22Rv1 (cell line): ENCODE results near the gene PPP4C.

Experiments used
- ZFX ChIP-seq: fragments of 450-650 bp; IDR thresholded peaks from 2 replicates; pipeline ENCODE4 v1.6.1; 2017; ENCODE audit warnings: antibody characterized with exemption, borderline replicate concordance
- TF ChIP-seq, protein P1 (sequence below): fragments of 450-650 bp; IDR thresholded peaks from 2 replicates; pipeline ENCODE4 v1.5.1; 2017; ENCODE audit warnings: mild to moderate bottlenecking

- TF ChIP-seq, protein P1, sequence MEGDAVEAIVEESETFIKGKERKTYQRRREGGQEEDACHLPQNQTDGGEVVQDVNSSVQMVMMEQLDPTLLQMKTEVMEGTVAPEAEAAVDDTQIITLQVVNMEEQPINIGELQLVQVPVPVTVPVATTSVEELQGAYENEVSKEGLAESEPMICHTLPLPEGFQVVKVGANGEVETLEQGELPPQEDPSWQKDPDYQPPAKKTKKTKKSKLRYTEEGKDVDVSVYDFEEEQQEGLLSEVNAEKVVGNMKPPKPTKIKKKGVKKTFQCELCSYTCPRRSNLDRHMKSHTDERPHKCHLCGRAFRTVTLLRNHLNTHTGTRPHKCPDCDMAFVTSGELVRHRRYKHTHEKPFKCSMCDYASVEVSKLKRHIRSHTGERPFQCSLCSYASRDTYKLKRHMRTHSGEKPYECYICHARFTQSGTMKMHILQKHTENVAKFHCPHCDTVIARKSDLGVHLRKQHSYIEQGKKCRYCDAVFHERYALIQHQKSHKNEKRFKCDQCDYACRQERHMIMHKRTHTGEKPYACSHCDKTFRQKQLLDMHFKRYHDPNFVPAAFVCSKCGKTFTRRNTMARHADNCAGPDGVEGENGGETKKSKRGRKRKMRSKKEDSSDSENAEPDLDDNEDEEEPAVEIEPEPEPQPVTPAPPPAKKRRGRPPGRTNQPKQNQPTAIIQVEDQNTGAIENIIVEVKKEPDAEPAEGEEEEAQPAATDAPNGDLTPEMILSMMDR = no peak
- TF ChIP-seq ZFX = no peak
Observed at GRCh38 chr16:30063893-30064728, 11.7 kb upstream of the PPP4C start.
